ENCODE results near the gene SFMBT2. TPM values are rescaled to one million over a fixed set of nuclear protein-coding genes. Genes with fewer than 3 reads are reported as not detected.

Gene SFMBT2
- total and polyA plus RNA-seq, 10 of the 15 experiments (the other 5 are each of a cell fraction or from before 2014, with no cell fraction given), result 2.8 to 29.6 (median 15.1) TPM

GRCh38 chr10:7297094-7297493 is 113.7 kb downstream of the SFMBT2 start (continued):
- no peak for TF ChIP-seq NFYB (IDR thresholded peaks at IDR 0.05; ENCODE audit: insufficient read depth, low read depth, low read length)
- TF ChIP-seq HSF1 (IDR thresholded peaks at IDR 0.05; ENCODE audit: low read depth, low read length), result no peak

GRCh38 chr10:7296648-7297047 is 114.2 kb downstream of the SFMBT2 start:
- in situ Hi-C loops (cut with MboI), result no loop called here
- ChIA-PET RAD21 (ENCODE audit: unreplicated experiment) (no interaction called here), CTCF (interaction anchor here (1.4 kb wide), 1 partner anchor 377 kb away, joined by 3 read pairs; no protein-coding TSS in a partner anchor), POLR2A (no interaction called here), SMC1A (ENCODE audit: uncharacterized antibody, unreplicated experiment) (no interaction called here)
- FAIRE-seq, result no peak
- TF ChIP-seq BCLAF1 (IDR thresholded peaks at IDR 0.05) (no peak), ZBED1 (IDR thresholded peaks at IDR 0.05; ENCODE audit: borderline replicate concordance) (no peak), TCF12 (IDR thresholded peaks at IDR 0.05; ENCODE audit: low read depth, low read length) (no peak), ATF3 (IDR thresholded peaks at IDR 0.05; ENCODE audit: borderline replicate concordance, extremely low read depth, low read depth, low read length) (no peak)
- Histone ChIP-seq H3K27ac (ENCODE audit: control insufficient read depth, insufficient read depth) (no peak overlapping the region), H3K27me3 (replicated peaks in 1 of 2; ENCODE audit: control insufficient read depth in 2 of 2, insufficient read depth in 2 of 2, low read length in 1 of 2) (no peaks in the 10 kb centered on the region), H3K4me1 (ENCODE audit: control insufficient read depth, insufficient read depth, low read length) (no peaks in the 10 kb centered on the region), H3K79me2 (ENCODE audit: control insufficient read depth, insufficient read depth, low read length) (peaks cover 61% of the 10 kb centered on the region), H3K36me3 (ENCODE audit: control insufficient read depth in 2 of 2, insufficient read depth in 2 of 2, low read length in 1 of 2) (peaks cover 12 to 13% of the 10 kb centered on the region in 2 experiments; a peak in 3 of 4 replicates), H3K4me2 (ENCODE audit: control insufficient read depth, insufficient read depth) (no peak overlapping the region), H3K4me3 (no peak overlapping the region), H4K20me1 (ENCODE audit: control insufficient read depth, insufficient read depth) (peaks cover 2% of the 10 kb centered on the region; the same call in 1 of the 2 replicates), H3K9me3 (replicated peaks; ENCODE audit: control insufficient read depth, insufficient read depth, low read length) (no peaks in the 10 kb centered on the region), H3K9ac (ENCODE audit: control insufficient read depth, insufficient read depth, low read length) (no peak overlapping the region), H2AFZ (ENCODE audit: control insufficient read depth, low read depth, low read length) (no peak overlapping the region)
- WGBS (ENCODE audit: insufficient coverage, insufficient replicate concordance, low lambda C conversion rate, missing lambda C conversion rate), result 98% methylated on average over 7 of the region's 7 CpGs
- ATAC-seq, result no peak
- DNase-seq (ENCODE audit: low read depth, low spot score), result no peak
- no TSS peak for BruUV-seq (replicated peaks)
- intact Hi-C loops (cut with micrococcal nuclease; ENCODE audit: unreplicated experiment), result no loop called here
